Activated CD8-positive, alpha-beta memory T cell treated with anti-CD3 and anti-CD28 coated beads, Interleukin-2, amount 50 U/mL, for 1 hour (primary cell): ENCODE measurements around the gene KCNK15.

Source experiments
- DNase-seq: peaks from one replicate; pipeline ENCODE4 v3.0.0-alpha.2; 2020; ENCODE audit errors: extremely low read depth

KCNK15 gene

DNA sequence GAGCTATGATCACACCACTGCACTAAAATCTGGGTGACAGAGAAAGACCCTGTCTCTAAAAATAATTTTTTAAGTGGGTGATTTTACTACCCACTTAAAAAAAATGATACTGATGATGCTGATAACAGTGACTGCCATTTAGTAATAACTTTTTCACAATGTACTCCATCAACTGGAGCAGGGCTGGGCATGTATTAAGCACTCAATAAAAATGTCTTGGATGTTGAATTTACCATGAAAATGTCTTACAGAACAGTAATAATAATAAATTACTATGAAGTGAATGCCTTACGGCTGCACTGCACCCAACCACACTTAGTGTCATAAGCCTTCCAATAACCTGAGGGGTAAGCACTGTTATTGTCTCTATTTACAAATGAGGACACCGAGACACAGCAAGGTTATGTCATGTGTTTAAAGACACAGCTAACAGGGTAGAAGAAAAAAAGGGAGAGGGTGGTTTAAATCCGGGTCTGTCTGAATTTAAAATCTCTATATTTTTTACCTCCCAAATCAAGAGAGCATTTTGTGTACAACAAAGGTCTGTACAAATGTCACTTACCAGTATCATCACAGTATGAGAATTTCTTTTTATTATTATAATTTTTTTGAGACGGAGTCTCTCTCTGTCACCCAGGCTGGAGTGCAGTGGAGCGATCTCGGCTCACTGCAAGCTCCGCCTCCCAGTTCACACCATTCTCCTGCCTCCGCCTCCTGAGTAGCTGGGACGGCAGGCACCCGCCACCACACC is 43.2 kb downstream of the KCNK15 start:
- no peak for DNase-seq

DNA sequence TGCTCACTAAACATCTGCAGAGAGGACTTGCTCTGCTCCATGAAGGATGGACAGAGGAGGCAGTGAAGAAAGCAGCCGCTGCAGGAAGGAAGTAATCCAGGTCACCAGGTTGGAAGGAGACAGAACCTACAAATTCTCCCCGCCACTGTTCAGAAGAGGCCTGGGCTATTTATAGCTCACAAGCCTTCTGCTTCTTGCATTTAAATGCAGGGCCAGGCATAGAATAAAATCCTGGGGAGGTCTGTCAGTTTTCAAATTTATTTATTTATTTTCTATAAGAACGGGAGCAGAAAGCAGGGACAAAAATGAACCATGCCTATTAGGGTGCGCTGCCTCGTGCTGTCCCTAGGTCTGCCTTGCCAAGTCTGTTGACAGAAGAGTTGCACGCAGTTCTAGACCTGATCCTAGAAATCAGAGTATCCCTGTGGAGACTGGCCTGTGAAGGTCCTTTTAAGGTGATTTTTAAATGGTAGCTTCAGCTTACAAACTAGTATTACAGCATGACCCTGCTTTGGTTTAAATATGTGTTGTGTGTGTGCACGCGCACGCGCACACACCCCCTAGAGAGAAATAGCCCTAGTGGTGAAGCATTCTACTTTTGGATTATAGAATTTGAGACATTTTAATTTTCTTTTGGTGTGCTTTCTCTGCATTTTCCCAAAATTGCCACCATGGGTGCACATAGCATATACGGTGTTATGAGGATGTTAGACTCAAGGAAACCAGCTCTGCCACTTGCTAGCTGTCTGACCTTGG is 45.2 kb downstream of the KCNK15 start:
- DNase-seq = no peak

DNA sequence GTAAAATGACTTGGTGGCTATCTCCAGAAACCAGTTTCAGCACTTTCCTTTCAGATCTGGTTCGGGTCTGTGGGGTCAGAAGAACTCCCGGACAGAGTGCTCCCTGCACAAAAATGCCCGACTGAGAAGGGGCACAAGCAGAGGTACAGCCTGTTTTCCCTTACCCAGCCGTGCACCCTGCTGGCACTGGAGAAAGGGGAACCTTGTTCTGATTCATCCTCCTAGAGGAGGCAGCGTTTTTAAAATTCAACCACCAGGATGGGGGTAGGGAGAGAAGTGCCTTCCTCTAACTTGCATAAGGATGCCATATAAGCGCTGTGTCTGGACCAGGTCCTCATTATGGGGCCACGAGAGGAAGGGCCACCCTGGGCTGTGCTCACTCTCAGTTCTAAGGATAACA is 47.1 kb downstream of the KCNK15 start:
- DNase-seq = no peak

DNA sequence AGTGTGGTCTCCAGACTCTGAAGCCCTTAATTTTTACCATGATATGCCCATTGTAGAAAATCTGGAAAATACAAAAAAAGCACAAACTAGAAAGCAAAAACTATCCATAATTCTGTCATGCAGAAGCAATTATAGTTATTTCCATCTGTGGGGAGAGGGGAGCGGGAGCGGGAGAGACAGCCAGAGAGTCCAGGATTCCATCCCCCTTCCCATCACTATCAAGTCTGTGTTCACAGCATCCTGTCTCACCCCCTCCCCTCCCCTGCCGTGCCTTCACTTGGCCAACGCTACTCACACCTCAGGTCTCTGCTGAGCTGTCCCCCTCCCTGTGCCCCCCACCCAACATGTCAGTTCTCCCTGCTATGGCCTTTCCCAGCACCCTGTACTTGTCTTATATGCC is 50.2 kb downstream of the KCNK15 start:
- DNase-seq = no peak

DNA sequence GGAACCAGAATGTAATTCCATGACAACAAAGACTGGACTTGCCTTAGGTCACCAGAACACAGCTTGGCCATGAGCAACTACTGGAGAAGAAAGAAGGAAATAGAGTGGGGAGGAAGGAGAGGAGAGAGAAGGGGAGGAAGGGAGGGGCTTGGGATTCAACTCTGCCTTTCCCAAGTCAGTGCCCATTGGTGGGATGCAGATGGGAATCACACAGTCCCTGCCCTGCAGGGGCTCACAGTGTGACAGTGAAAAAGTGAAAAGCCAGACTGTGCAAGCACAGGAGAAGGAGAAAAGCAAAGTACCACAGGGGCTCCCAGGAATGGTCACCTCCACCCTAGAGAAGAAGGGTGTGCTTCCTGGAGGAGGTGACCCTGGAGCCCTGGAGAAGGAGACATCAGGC is 50.6 kb downstream of the KCNK15 start:
- DNase-seq = no peak

DNA sequence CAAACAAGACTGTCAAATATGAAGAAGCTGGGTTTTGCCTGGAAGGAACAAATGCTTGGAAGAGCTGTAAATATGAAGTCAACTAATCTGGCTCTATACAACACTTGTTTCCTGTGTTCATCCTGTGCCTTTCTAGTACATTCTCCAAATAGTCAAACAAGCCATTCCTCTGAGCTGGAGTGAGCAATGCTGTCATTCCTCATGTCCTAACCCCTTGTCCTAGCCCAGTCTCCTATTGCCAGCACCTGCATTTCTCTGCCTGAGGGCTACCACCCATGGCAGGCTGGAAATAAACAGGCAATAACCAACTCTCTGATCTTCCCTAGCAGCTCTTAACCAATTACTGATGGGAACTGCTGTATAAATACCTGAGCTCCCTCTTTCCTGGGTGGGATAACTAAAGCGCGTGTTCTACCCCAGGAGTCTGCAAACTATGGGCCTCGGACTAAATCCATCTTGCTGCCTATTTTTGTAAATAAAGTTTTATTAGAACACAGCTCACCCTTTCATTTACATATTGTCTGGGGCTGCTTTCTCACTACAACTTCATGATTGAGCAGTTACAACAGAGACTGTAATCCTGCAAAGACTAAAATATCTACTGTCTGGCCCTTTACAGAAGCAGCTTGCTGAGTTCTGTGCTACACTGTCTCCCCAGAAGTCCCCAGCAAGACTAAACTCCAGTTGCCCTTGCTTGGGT is 51.2 kb downstream of the KCNK15 start:
- no peak for DNase-seq

DNA sequence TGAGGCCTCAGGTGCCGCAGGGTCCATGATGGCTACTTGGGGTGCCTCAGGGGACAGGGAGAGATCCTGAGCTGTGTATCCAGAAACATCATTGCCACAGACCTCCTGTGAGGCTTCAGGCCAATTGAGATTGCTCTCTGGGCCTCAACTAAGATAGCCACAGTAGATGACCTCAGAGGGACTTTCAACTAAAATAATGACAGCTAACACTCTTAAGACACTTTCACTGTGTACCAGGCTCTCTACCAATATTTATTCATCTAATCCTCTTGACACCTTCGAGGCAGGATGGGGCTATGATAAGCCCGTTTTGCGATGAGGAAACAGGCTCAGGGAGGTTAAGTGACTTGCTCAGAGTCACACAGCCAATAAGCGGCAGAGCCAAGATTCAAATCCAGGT is 54.0 kb downstream of the KCNK15 start:
- no peak for DNase-seq

DNA sequence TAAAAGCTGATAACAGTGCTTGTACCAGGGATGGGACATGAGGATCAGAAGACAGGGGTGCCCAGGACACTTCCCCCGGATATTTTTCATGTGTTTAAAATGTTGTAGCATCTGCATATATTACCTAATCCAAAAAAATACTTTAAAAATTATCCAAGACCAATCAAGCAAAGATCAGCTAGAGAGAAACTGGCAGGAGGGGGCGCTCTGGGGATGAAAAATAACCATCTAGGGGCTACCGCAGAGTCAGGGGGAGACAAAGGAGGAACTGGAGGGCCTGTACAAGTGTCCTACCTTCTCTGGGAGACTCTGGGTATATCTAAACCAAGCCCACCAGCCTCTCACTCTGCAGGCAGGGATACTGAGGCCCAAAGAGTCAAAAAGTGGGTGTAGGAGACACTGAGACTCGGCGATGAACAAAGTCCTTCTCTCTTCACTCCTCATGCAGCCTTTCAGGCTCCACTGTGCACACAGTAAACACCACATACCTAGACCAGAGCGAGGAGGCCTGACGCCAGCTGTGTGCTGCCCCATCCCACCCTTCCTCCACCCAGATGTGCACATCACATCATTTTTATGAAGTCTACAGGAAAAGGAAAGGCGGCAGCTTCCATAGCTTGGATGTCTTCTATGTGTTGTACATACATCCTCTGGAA is 54.9 kb downstream of the KCNK15 start:
- no peak for DNase-seq
